GM12878 (cell line): ENCODE results near the gene TSC22D4. TPM values are rescaled to one million over a fixed set of nuclear protein-coding genes. Genes with fewer than 3 reads are reported as not detected.

ENCODE experiments used
- ATAC-seq: fragments of 200-7000 bp; cut with Tn5 transposase; 3 replicates; pipeline ENCODE4 v1.9.1; 2020; ENCODE audit warnings: mild to moderate bottlenecking, moderate library complexity
- BruUV-seq: library from RNA; stranded (reverse); fragments of 400-500 nt; replicated peaks from 2 replicates; lab custom pipeline; 2021; lab: Mats Ljungman, UMichigan
- CTCF ChIA-PET: fragments of 300-600 bp; sonication (Branson Sonifier 250); formaldehyde crosslinking; extraction: SDS; loops from one replicate; lab custom pipeline; 2021; ENCODE audit warnings: inconsistent platforms; lab: Yijun Ruan, JAX
- POLR2A ChIA-PET: fragments of 350-600 bp; formaldehyde crosslinking; extraction: SDS; loops from one replicate; lab custom pipeline; 2021; ENCODE audit warnings: inconsistent platforms; lab: Charles Lee
- RAD21 ChIA-PET: fragments of 300-600 bp; sonication (Branson Sonifier 250); formaldehyde crosslinking; loops from one replicate; lab custom pipeline; 2023; ENCODE audit warnings: antibody characterized with exemption; ENCODE audit not compliant: unreplicated experiment; lab: Charles Lee
- SMC1A ChIA-PET: fragments of 300-600 bp; sonication (Branson Sonifier 250); formaldehyde crosslinking; loops from one replicate; lab custom pipeline; 2023; ENCODE audit not compliant: unreplicated experiment, uncharacterized antibody; lab: Charles Lee
- DNase-seq: peaks from one replicate; pipeline ENCODE4 v3.0.0-alpha.2; 2011; ENCODE audit warnings: low read depth, low spot score
- FAIRE-seq: peaks from 3 replicates; lab custom pipeline; 2011; peaks lifted over from hg19 to GRCh38; lab: Jason Lieb, UNC
- H2AFZ ChIP-seq: 2 replicates; pipeline ENCODE4 v1.6.0; 2011; ENCODE audit warnings: low read depth, low read length, control low read depth; ENCODE audit not compliant: control insufficient read depth
- H3K27ac ChIP-seq: 2 replicates; pipeline ENCODE4 v1.5.1; 2011; ENCODE audit warnings: control low read depth; ENCODE audit not compliant: control insufficient read depth, insufficient read depth
- H3K27me3 ChIP-seq, 2 experiments: replicated peaks in 1 of 2; 2 replicates each; pipeline versions ENCODE4 v1.6.0 to v1.6.1; 2011; ENCODE audit warnings: low read length in 1 of 2; ENCODE audit not compliant: control insufficient read depth in 2 of 2, insufficient read depth in 2 of 2
- H3K36me3 ChIP-seq, 2 experiments: 2 replicates each; pipeline ENCODE4 v1.5.1; 2011; ENCODE audit warnings: low read length in 1 of 2; ENCODE audit not compliant: control insufficient read depth in 2 of 2, insufficient read depth in 2 of 2
- H3K4me1 ChIP-seq: 2 replicates; pipeline ENCODE4 v1.6.1; 2011; ENCODE audit warnings: mild to moderate bottlenecking, low read length, moderate library complexity, mixed read lengths; ENCODE audit not compliant: control insufficient read depth, insufficient read depth
- H3K4me2 ChIP-seq: 2 replicates; pipeline ENCODE4 v1.6.0; 2011; ENCODE audit warnings: control low read depth; ENCODE audit not compliant: control insufficient read depth, insufficient read depth
- H3K4me3 ChIP-seq: fragments of 200-600 bp; sonication (generic); 2 replicates; pipeline ENCODE4 v1.5.1; 2016
- H3K79me2 ChIP-seq: 2 replicates; pipeline ENCODE4 v1.6.0; 2011; ENCODE audit warnings: low read length; ENCODE audit not compliant: control insufficient read depth, insufficient read depth
- H3K9ac ChIP-seq: 2 replicates; pipeline ENCODE4 v1.8.0; 2011; ENCODE audit warnings: low read length, control low read depth, mixed read lengths; ENCODE audit not compliant: control insufficient read depth, insufficient read depth
- H3K9me3 ChIP-seq: replicated peaks from 3 replicates; pipeline ENCODE4 v1.5.1; 2011; ENCODE audit warnings: mild to moderate bottlenecking, low read length; ENCODE audit not compliant: control insufficient read depth, insufficient read depth
- H4K20me1 ChIP-seq: 2 replicates; pipeline ENCODE4 v1.6.0; 2011; ENCODE audit not compliant: control insufficient read depth, insufficient read depth
- ASH2L ChIP-seq: fragments of 300-600, 200-600 bp; sonication (generic); IDR thresholded peaks from 2 replicates; pipeline ENCODE4 v1.6.1; 2017; ENCODE audit warnings: low read depth, mild to moderate bottlenecking, borderline replicate concordance
- CBFB ChIP-seq: IDR thresholded peaks from 2 replicates; pipeline ENCODE4 v1.6.1; 2016; ENCODE audit warnings: antibody characterized with exemption, low read depth
- HDAC6 ChIP-seq: fragments of 200-600 bp; sonication (generic); IDR thresholded peaks from one replicate; pipeline ENCODE4 v1.8.0; 2017; ENCODE audit warnings: antibody characterized with exemption; ENCODE audit not compliant: unreplicated experiment
- HDGF ChIP-seq: fragments of 450-650 bp; IDR thresholded peaks from 2 replicates; pipeline ENCODE4 v1.6.1; 2016; ENCODE audit warnings: antibody characterized with exemption
- IKZF1 ChIP-seq: fragments of 450-650 bp; conservative IDR thresholded peaks from 2 replicates; pipeline ENCODE4 v1.6.1; 2017; ENCODE audit warnings: antibody characterized with exemption, mild to moderate bottlenecking
- KDM1A ChIP-seq: fragments of 200-600 bp; sonication (generic); IDR thresholded peaks from 2 replicates; pipeline ENCODE4 v1.6.1; 2016; ENCODE audit warnings: borderline replicate concordance
- KLF5 ChIP-seq: fragments of 450-650 bp; IDR thresholded peaks from 2 replicates; pipeline ENCODE4 v1.6.1; 2014; ENCODE audit warnings: mild to moderate bottlenecking; ENCODE audit not compliant: partially characterized antibody
- LARP7 ChIP-seq: fragments of 450-650 bp; IDR thresholded peaks from 2 replicates; pipeline ENCODE4 v1.6.1; 2017; ENCODE audit warnings: mild to moderate bottlenecking
- MEF2B ChIP-seq: fragments of 450-650 bp; IDR thresholded peaks from 2 replicates; pipeline ENCODE4 v1.6.1; 2018; ENCODE audit warnings: mild to moderate bottlenecking, moderate library complexity; ENCODE audit not compliant: partially characterized antibody, poor library complexity, severe bottlenecking
- NR2C1 ChIP-seq: fragments of 450-650 bp; IDR thresholded peaks from 2 replicates; pipeline ENCODE4 v1.6.1; 2017; ENCODE audit warnings: antibody characterized with exemption, mild to moderate bottlenecking, moderate library complexity
- POLR2AphosphoS5 ChIP-seq: IDR thresholded peaks from 2 replicates; pipeline ENCODE4 v1.6.1; 2011; ENCODE audit warnings: mild to moderate bottlenecking, low read length, inconsistent platforms
- RAD21 ChIP-seq: IDR thresholded peaks from 2 replicates; pipeline ENCODE4 v1.6.1; 2011; ENCODE audit warnings: mild to moderate bottlenecking, low read depth, low read length, moderate library complexity; ENCODE audit not compliant: insufficient read depth
- RCOR1 ChIP-seq: conservative IDR thresholded peaks from 2 replicates; pipeline ENCODE4 v1.6.1; 2012; ENCODE audit warnings: low read depth, low read length, improper control_type of control experiment
- SMAD1 ChIP-seq: fragments of 450-650 bp; IDR thresholded peaks from 2 replicates; pipeline ENCODE4 v1.6.1; 2018; ENCODE audit warnings: mild to moderate bottlenecking, low read depth; ENCODE audit not compliant: partially characterized antibody
- SMAD5 ChIP-seq: IDR thresholded peaks from 2 replicates; pipeline ENCODE4 v1.6.1; 2016; ENCODE audit warnings: antibody characterized with exemption, low read depth
- SUPT20H ChIP-seq: IDR thresholded peaks from 2 replicates; pipeline ENCODE4 v1.6.1; 2011; ENCODE audit warnings: low read depth, mild to moderate bottlenecking, low read length, moderate library complexity, borderline replicate concordance; ENCODE audit not compliant: control insufficient read depth
- ZNF207 ChIP-seq: fragments of 450-650 bp; IDR thresholded peaks from 2 replicates; pipeline ENCODE4 v1.6.1; 2014; ENCODE audit warnings: antibody characterized with exemption, mild to moderate bottlenecking, borderline replicate concordance
- ZNF24 ChIP-seq: fragments of 450-650 bp; IDR thresholded peaks from 2 replicates; pipeline ENCODE4 v1.6.1; 2017; ENCODE audit warnings: antibody characterized with exemption, mild to moderate bottlenecking
- WGBS: methylation state at CpG from one replicate; pipeline ENCODE4 v1.1.6; 2016; ENCODE audit warnings: low lambda C conversion rate; ENCODE audit not compliant: insufficient replicate concordance, insufficient coverage; ENCODE audit errors: missing lambda C conversion rate; 5-methylcytosine and 5-hydroxymethylcytosine counted together
- in situ Hi-C: fragments of 300-500 bp; cut with MboI; formaldehyde crosslinking; loops from 9 replicates; pipeline ENCODE4 v1.14.3; 2018; ENCODE audit warnings: mixed read lengths
- intact Hi-C: fragments of 100-400 bp; cut with micrococcal nuclease; formaldehyde crosslinking; loops from one replicate; pipeline ENCODE4 v1.14.2; 2022; ENCODE audit not compliant: unreplicated experiment
- polyA plus RNA-seq, 11 experiments: library from polyadenylated mRNA; depleted of rRNA in 4 of 11; unstranded in 6 of 11; stranded (reverse) in 5 of 11; fragments of >200 nt; fragmentation: Nextera tagmentation in 4 of 11; fragmentation: Illumina TruSeq in 1 of 11; extraction: Ambion mirVana in 4 of 11; extraction: Trizol in 1 of 11; gene quantifications; 1 replicate in 1 of 11; 2 replicates in 10 of 11; pipeline versions ENCODE4 v1.2.1 to v1.2.3, GENCODE V29; 2011 to 2016; ENCODE audit warnings: inconsistent platforms in 2 of 11, missing spikeins in 2 of 11, low read depth in 1 of 11
- total RNA-seq, 4 experiments: library from RNA; depleted of rRNA in 3 of 4; stranded (reverse); fragments of >200 nt in 3 of 4; fragmentation: Illumina TruSeq in 1 of 4; extraction: Trizol in 1 of 4; gene quantifications; 2 replicates each; pipeline versions ENCODE4 v1.2.1 to v1.2.3, GENCODE V29; 2013 to 2021
- TF ChIP-seq, protein P1 (sequence below): fragments of 450-650 bp; IDR thresholded peaks from 2 replicates; pipeline ENCODE4 v1.6.1; 2014; ENCODE audit warnings: mild to moderate bottlenecking
- TF ChIP-seq, protein P2 (sequence below): fragments of 450-650 bp; IDR thresholded peaks from 2 replicates; pipeline ENCODE4 v1.6.1; 2018; ENCODE audit warnings: mild to moderate bottlenecking, low read depth, moderate library complexity; ENCODE audit not compliant: partially characterized antibody

The TSC22D4 gene
- total and polyA plus RNA-seq, 10 of the 15 experiments (the other 5 are each of a cell fraction or from before 2014, with no cell fraction given): 0.50 to 65.7 (median 24.4) TPM

DNA sequence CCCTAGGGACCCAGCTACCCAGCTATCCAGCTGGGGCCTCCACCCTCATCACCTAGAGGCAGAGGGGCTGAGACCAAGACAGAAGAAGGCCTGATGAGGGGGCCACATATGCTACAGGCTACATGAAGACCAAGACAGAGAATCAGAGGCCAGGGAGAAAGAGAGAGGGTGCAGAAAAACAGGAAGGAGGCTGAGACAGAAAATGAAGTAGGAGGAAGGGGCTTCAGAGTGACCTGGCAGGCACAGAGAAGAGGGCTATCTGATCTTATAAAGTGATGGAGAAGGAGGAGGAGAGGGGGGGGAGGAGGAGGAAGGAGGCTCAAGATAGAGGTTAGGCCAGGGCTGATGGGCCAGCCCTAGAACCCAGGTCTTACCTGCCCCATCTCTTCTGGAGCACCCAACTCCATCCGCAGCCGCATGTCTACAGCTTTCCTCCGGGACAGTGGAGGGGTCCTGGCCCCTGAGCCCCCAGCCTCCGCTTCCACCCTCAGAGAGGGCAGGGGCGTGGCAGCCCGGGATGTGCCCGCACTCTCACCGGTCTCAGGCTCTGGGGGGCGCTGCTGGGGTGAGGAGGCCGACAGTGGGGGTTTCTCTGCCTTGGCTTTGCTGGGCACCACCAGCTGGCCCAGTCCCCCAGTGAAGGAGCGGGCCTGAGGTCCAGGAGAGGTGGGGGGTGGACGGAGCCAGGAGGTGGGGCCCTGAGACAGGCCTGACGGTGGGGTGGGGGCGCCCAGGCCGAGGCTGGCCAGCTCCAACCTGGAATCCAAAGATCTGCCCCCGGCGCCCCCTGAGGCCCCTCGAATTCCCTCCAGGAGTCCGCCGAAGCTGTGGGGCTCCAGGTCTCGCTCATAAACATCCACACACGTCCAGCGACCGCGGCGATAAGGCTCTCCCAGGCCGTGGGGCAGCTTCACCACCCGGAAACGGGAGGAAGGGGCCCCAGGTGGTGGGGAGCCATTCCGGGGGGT is 1.8 kb downstream of the TSC22D4 start:
- ATAC-seq: peak; percentile 46
- Histone ChIP-seq H2AFZ (no peak overlapping the region), H3K4me3 (peak overlapping the region; percentile 99), H4K20me1 (peaks cover 4% of the 10 kb centered on the region; the same call in 1 of the 2 replicates), H3K27me3 (no peaks in the 10 kb centered on the region), H3K9ac (peak overlapping the region; percentile 83), H3K4me2 (peak overlapping the region; percentile 97), H3K36me3 (peaks cover 2 to 12% of the 10 kb centered on the region in 2 experiments; a peak in 3 of 4 replicates), H3K79me2 (peaks cover 59% of the 10 kb centered on the region), H3K9me3 (no peaks in the 10 kb centered on the region), H3K4me1 (peaks cover 28% of the 10 kb centered on the region), H3K27ac (peak overlapping the region; percentile 89)
- ChIA-PET SMC1A (interaction anchor here (0.7 to 1.7 kb wide), 5 partner anchors 65 to 375 kb away, joined by 3 to 8 read pairs (median 5); partner anchors contain the start of genes FBXO24 and SLC12A9), RAD21 (interaction anchor here (0.6 to 3.5 kb wide), 6 partner anchors 16 to 215 kb away, joined by 3 to 32 read pairs (median 8); partner anchors contain the start of genes FBXO24 and LRCH4), POLR2A (interaction anchor here (0.5 to 2.2 kb wide), 12 partner anchors 25 to 715 kb away, joined by 3 to 6 read pairs (median 3); partner anchors contain the start of genes AGFG2, FBXO24 and LRCH4), CTCF (interaction anchor here (0.6 to 5.4 kb wide), 20 partner anchors 16 to 740 kb away, joined by 3 to 37 read pairs (median 3); partner anchors contain the start of genes AGFG2, FBXO24, PLOD3 and ZNHIT1)
- in situ Hi-C loops: loop anchor here (10.0 kb wide), 1 partner anchor 378 kb away; the partner anchor contains the start of gene SLC12A9
- DNase-seq: no peak
- FAIRE-seq: no peak
- intact Hi-C loops: loop anchor here (5.0 to 10.0 kb wide), 3 partner anchors 70 to 250 kb away; partner anchors contain the start of gene GIGYF1
- WGBS: 3% methylated on average over 26 of the region's 30 CpGs
- BruUV-seq: no TSS peak
- no peak for TF ChIP-seq LARP7
- peak; percentile 39 for TF ChIP-seq RAD21
- no peak for TF ChIP-seq SUPT20H
- TF ChIP-seq, protein P1, sequence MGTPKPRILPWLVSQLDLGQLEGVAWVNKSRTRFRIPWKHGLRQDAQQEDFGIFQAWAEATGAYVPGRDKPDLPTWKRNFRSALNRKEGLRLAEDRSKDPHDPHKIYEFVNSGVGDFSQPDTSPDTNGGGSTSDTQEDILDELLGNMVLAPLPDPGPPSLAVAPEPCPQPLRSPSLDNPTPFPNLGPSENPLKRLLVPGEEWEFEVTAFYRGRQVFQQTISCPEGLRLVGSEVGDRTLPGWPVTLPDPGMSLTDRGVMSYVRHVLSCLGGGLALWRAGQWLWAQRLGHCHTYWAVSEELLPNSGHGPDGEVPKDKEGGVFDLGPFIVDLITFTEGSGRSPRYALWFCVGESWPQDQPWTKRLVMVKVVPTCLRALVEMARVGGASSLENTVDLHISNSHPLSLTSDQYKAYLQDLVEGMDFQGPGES: no peak
- TF ChIP-seq MEF2B: no peak
- TF ChIP-seq HDGF: no peak
- TF ChIP-seq POLR2AphosphoS5: no peak
- TF ChIP-seq IKZF1: 0 out of 2 replicates have a peak, but pooled peaks have one; percentile 25
- TF ChIP-seq RCOR1: no peak
- TF ChIP-seq CBFB: no peak
- TF ChIP-seq ZNF207: no peak
- no peak for TF ChIP-seq ZNF24
- TF ChIP-seq KDM1A: no peak
- no peak for TF ChIP-seq NR2C1
- TF ChIP-seq, protein P2, sequence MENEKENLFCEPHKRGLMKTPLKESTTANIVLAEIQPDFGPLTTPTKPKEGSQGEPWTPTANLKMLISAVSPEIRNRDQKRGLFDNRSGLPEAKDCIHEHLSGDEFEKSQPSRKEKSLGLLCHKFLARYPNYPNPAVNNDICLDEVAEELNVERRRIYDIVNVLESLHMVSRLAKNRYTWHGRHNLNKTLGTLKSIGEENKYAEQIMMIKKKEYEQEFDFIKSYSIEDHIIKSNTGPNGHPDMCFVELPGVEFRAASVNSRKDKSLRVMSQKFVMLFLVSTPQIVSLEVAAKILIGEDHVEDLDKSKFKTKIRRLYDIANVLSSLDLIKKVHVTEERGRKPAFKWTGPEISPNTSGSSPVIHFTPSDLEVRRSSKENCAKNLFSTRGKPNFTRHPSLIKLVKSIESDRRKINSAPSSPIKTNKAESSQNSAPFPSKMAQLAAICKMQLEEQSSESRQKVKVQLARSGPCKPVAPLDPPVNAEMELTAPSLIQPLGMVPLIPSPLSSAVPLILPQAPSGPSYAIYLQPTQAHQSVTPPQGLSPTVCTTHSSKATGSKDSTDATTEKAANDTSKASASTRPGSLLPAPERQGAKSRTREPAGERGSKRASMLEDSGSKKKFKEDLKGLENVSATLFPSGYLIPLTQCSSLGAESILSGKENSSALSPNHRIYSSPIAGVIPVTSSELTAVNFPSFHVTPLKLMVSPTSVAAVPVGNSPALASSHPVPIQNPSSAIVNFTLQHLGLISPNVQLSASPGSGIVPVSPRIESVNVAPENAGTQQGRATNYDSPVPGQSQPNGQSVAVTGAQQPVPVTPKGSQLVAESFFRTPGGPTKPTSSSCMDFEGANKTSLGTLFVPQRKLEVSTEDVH: no peak
- TF ChIP-seq SMAD1: no peak
- TF ChIP-seq SMAD5: no peak
- TF ChIP-seq HDAC6: no peak
- no peak for TF ChIP-seq KLF5
- no peak for TF ChIP-seq ASH2L
